ENCODE data around the gene B3GAT1.

The B3GAT1 gene

GRCh38 chr11:134410766-134411165 is 1.3 kb downstream of the B3GAT1 start:
- TF ChIP-seq CTCF (IDR thresholded peaks at IDR 0.05; ENCODE audit: low read depth, low read length, missing control alignments), result no peak
- no peak overlapping the region for H3K4me3 ChIP-seq (replicated peaks; ENCODE audit: low read depth, low read length)
- DNase-seq (ENCODE audit: extremely low read depth, low read depth), result no peak

- TF ChIP-seq CTCF (IDR thresholded peaks at IDR 0.05; ENCODE audit: low read depth, low read length, missing control alignments), result no peak
- no peak overlapping the region for H3K4me3 ChIP-seq (replicated peaks; ENCODE audit: low read depth, low read length)
- no peak for DNase-seq (ENCODE audit: extremely low read depth, low read depth)
These were observed 2.3 kb downstream of the B3GAT1 start for GRCh38 chr11:134409552-134410429.

GRCh38 chr11:134407923-134408322 is 4.1 kb downstream of the B3GAT1 start:
- no peak for TF ChIP-seq CTCF (IDR thresholded peaks at IDR 0.05; ENCODE audit: low read depth, low read length, missing control alignments)
- DNase-seq (ENCODE audit: extremely low read depth, low read depth), result no peak
- H3K4me3 ChIP-seq (replicated peaks; ENCODE audit: low read depth, low read length), result no peak overlapping the region

- no peak for TF ChIP-seq CTCF (IDR thresholded peaks at IDR 0.05; ENCODE audit: low read depth, low read length, missing control alignments)
- DNase-seq (ENCODE audit: extremely low read depth, low read depth), result no peak
- H3K4me3 ChIP-seq (replicated peaks; ENCODE audit: low read depth, low read length), result no peak overlapping the region
These were observed 4.7 kb downstream of the B3GAT1 start for GRCh38 chr11:134407321-134407828.

- DNase-seq (ENCODE audit: extremely low read depth, low read depth), result no peak
These were observed 5.5 kb downstream of the B3GAT1 start for GRCh38 chr11:134406264-134407185.

More at GRCh38 chr11:134406264-134407185, 5.5 kb downstream of the B3GAT1 start:
- no peak for TF ChIP-seq CTCF (IDR thresholded peaks at IDR 0.05; ENCODE audit: low read depth, low read length, missing control alignments)
- H3K4me3 ChIP-seq (replicated peaks; ENCODE audit: low read depth, low read length), result no peak overlapping the region

Data from HFF-Myc (cell line).